Measurements from ENCODE around the gene LGALS3BP. TPM values are rescaled to one million over a fixed set of nuclear protein-coding genes. Genes with fewer than 3 reads are reported as not detected.

LGALS3BP gene
- total and polyA plus RNA-seq, 2 of the 13 experiments (the other 11 are each of a cell fraction or from before 2014, with no cell fraction given), result 137 to 332 TPM

GRCh38 chr17:78979780-78980623 is at the start of gene LGALS3BP (continued):
- peak; percentile 87 for TF ChIP-seq ZNF574 (CRISPR knock-in tag; IDR thresholded peaks at IDR 0.05)
- TF ChIP-seq U2AF1 (optimal IDR thresholded peaks at IDR 0.05; ENCODE audit: low read depth, low read length), result peak; percentile 19
- no peak; the same call in 1 of the 2 replicates for TF ChIP-seq ZNF710 (CRISPR knock-in tag; IDR thresholded peaks at IDR 0.05; ENCODE audit: borderline replicate concordance)
- TF ChIP-seq GFI1 (CRISPR knock-in tag; IDR thresholded peaks at IDR 0.05; ENCODE audit: borderline replicate concordance), result no peak
- TF ChIP-seq ZSCAN30 (CRISPR knock-in tag; IDR thresholded peaks at IDR 0.05), result 0 out of 2 replicates have a peak, but pooled peaks have one; percentile 79
- no peak for TF ChIP-seq ZNF101 (CRISPR knock-in tag; IDR thresholded peaks at IDR 0.05; ENCODE audit: borderline replicate concordance, low read depth)
- no peak for TF ChIP-seq ZNF180 (CRISPR knock-in tag; IDR thresholded peaks at IDR 0.05; ENCODE audit: borderline replicate concordance, low read depth)
- TF ChIP-seq, protein P1, sequence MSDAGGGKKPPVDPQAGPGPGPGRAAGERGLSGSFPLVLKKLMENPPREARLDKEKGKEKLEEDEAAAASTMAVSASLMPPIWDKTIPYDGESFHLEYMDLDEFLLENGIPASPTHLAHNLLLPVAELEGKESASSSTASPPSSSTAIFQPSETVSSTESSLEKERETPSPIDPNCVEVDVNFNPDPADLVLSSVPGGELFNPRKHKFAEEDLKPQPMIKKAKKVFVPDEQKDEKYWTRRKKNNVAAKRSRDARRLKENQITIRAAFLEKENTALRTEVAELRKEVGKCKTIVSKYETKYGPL (CRISPR knock-in tag; IDR thresholded peaks at IDR 0.05), result no peak
- no peak for TF ChIP-seq KLF11 (CRISPR knock-in tag; IDR thresholded peaks at IDR 0.05)
- TF ChIP-seq NR2F2 (IDR thresholded peaks at IDR 0.05; ENCODE audit: borderline replicate concordance, low read depth), result no peak; the same call in 1 of the 2 replicates
- TF ChIP-seq RARG (CRISPR knock-in tag; IDR thresholded peaks at IDR 0.05; ENCODE audit: low read depth), result no peak
- TF ChIP-seq ZNF558 (CRISPR knock-in tag; IDR thresholded peaks at IDR 0.05; ENCODE audit: borderline replicate concordance), result peak; percentile 83; the same call in 1 of the 2 replicates
- no peak for TF ChIP-seq DDIT3 (CRISPR knock-in tag; IDR thresholded peaks at IDR 0.05)
- TF ChIP-seq TAF1 (CRISPR knock-in tag; IDR thresholded peaks at IDR 0.05), result peak; percentile 92
- TF ChIP-seq KLF16 (CRISPR knock-in tag; IDR thresholded peaks at IDR 0.05), result peak in 1 of 2 experiments; percentile 74; a peak in 1 of 4 replicates
- no peak for TF ChIP-seq TAF15 (IDR thresholded peaks at IDR 0.05; ENCODE audit: low read depth, low read length, poor library complexity, severe bottlenecking)
- no peak for TF ChIP-seq SMAD9 (CRISPR knock-in tag; IDR thresholded peaks at IDR 0.05)
- no peak for TF ChIP-seq ZNF83 (CRISPR knock-in tag; IDR thresholded peaks at IDR 0.05; ENCODE audit: borderline replicate concordance)
- TF ChIP-seq MIER3 (CRISPR knock-in tag; IDR thresholded peaks at IDR 0.05; ENCODE audit: borderline replicate concordance), result 0 out of 2 replicates have a peak, but pooled peaks have one; percentile 16
- TF ChIP-seq, protein P2, sequence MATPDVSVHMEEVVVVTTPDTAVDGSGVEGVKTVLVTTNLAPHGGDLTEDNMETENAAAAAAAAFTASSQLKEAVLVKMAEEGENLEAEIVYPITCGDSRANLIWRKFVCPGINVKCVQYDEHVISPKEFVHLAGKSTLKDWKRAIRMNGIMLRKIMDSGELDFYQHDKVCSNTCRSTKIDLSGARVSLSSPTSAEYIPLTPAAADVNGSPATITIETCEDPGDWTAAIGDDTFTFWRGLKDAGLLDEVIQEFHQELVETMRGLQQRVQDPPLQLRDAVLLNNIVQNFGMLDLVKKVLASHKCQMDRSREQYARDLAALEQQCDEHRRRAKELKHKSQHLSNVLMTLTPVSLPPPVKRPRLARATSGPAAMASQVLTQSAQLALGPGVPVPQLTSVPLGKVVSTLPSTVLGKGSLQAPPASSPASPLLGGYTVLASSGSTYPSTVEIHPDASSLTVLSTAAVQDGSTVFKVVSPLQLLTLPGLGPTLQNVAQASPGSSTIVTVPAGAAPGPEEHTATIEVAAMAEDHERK (CRISPR knock-in tag; IDR thresholded peaks at IDR 0.05; ENCODE audit: low read depth), result 0 out of 2 replicates have a peak, but pooled peaks have one; percentile 24
- no peak; the same call in 1 of the 2 replicates for TF ChIP-seq KDM4B (CRISPR knock-in tag; IDR thresholded peaks at IDR 0.05)

All from HepG2 (cell line).